Endodermal cell (in vitro differentiated cells): ENCODE measurements around the gene XIAP. TPM values are rescaled to one million over a fixed set of nuclear protein-coding genes. Genes with fewer than 3 reads are reported as not detected.

ENCODE experiments used
- DNase-seq: peaks from one replicate; pipeline ENCODE4 v3.0.0-alpha.2; 2017
- H3K27ac ChIP-seq: 2 replicates; pipeline ENCODE4 v1.5.1; 2013; ENCODE audit warnings: mild to moderate bottlenecking, low read depth, low read length, moderate library complexity
- H3K27me3 ChIP-seq: 2 replicates; pipeline ENCODE4 v1.6.1; 2013; ENCODE audit warnings: mild to moderate bottlenecking, low read length, moderate library complexity; ENCODE audit not compliant: insufficient read depth, control insufficient read depth, poor library complexity, severe bottlenecking
- H3K36me3 ChIP-seq: 2 replicates; pipeline ENCODE4 v1.7.0; 2013; ENCODE audit warnings: mild to moderate bottlenecking, low read length, moderate library complexity; ENCODE audit not compliant: control insufficient read depth, insufficient read depth
- H3K4me1 ChIP-seq: one replicate; pipeline ENCODE4 v1.7.0; 2013; ENCODE audit warnings: low read length; ENCODE audit not compliant: control insufficient read depth, insufficient read depth
- H3K4me3 ChIP-seq: 2 replicates; pipeline ENCODE4 v1.5.1; 2013; ENCODE audit warnings: mild to moderate bottlenecking, low read length, moderate library complexity
- H3K9ac ChIP-seq: 2 replicates; pipeline ENCODE4 v1.6.1; 2013; ENCODE audit warnings: mild to moderate bottlenecking, low read length, moderate library complexity; ENCODE audit not compliant: poor library complexity, severe bottlenecking; ENCODE audit errors: extremely low read depth
- H3K9me3 ChIP-seq: 2 replicates; pipeline ENCODE4 v1.6.1; 2013; ENCODE audit warnings: mild to moderate bottlenecking, low read length, moderate library complexity; ENCODE audit not compliant: control insufficient read depth
- H3K27ac Mint-ChIP-seq: 2 replicates; pipeline ENCODE4 v1.8.0; 2020; ENCODE audit warnings: mixed read lengths
- H3K27me3 Mint-ChIP-seq: 2 replicates; pipeline ENCODE4 v1.8.0; 2021; ENCODE audit warnings: mild to moderate bottlenecking, mixed read lengths; ENCODE audit not compliant: insufficient read depth
- H3K36me3 Mint-ChIP-seq: 2 replicates; pipeline ENCODE4 v1.8.0; 2020; ENCODE audit warnings: low read depth, mixed read lengths
- H3K4me1 Mint-ChIP-seq: 2 replicates; pipeline ENCODE4 v1.8.0; 2020; ENCODE audit warnings: mixed read lengths
- H3K4me3 Mint-ChIP-seq: 2 replicates; pipeline ENCODE4 v1.8.0; 2020; ENCODE audit warnings: mild to moderate bottlenecking, moderate library complexity, mixed read lengths
- H3K9me3 Mint-ChIP-seq: 2 replicates; pipeline ENCODE4 v1.8.0; 2020; ENCODE audit warnings: mild to moderate bottlenecking, mixed read lengths
- WGBS, 2 experiments: methylation state at CpG; one replicate each; pipeline versions ENCODE4 v1.1.5 to v1.1.7; 2013; ENCODE audit warnings: missing lambda C conversion rate in 2 of 2, mixed read lengths in 1 of 2; ENCODE audit not compliant: insufficient coverage in 1 of 2, insufficient read length in 1 of 2; 5-methylcytosine and 5-hydroxymethylcytosine counted together
- total RNA-seq, 2 donors: library from RNA; stranded (reverse); fragmentation: NEBNext Ultra II Directional in 1 of 2; extraction: Animal tissue kit (Norgen Biotek cat#: 25700) in 1 of 2; gene quantifications; 2 replicates in 1 of 2; 3 replicates in 1 of 2; pipeline ENCODE4 v1.2.1, GENCODE V29; 2021
- TF ChIP-seq, protein P1 (sequence below): fragments of 200-600 bp; sonication (generic); conservative IDR thresholded peaks from 2 replicates; pipeline ENCODE4 v1.5.0; 2021; ENCODE audit warnings: antibody characterized with exemption, mild to moderate bottlenecking

The XIAP gene
- total RNA-seq, 2 donors from 2014 or later = 59.1 to 59.8 TPM

DNA sequence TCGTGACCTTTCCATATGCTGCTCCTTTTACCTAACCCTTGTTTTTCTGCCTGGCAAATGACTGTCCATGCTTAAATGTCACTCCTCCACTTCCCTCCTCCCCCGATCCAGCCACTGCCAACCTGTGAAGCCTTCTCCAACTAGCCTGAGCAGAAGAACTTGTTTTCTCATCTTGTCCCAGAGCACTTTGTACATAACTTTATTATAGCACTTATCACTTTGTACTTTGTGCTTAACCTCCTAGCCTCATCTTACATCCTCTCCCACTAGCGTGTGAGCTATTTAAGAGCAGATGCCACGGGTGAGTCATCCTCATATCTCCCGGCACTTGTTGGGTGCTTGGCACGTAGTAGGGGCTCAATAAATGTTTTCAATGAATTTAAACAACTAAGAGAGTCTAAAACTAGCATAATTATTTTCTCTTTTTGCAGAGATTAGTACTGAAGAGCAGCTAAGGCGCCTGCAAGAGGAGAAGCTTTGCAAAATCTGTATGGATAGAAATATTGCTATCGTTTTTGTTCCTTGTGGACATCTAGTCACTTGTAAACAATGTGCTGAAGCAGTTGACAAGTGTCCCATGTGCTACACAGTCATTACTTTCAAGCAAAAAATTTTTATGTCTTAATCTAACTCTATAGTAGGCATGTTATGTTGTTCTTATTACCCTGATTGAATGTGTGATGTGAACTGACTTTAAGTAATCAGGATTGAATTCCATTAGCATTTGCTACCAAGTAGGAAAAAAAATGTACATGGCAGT, 46.9 kb downstream of the XIAP start:
- Mint-ChIP-seq H3K4me1 (no peaks in the 10 kb centered on the region), H3K27me3 (no peaks in the 10 kb centered on the region), H3K36me3 (peaks cover 29% of the 10 kb centered on the region), H3K9me3 (peaks cover 31% of the 10 kb centered on the region), H3K4me3 (no peak overlapping the region), H3K27ac (no peak overlapping the region)
- 83 to 93% methylated on average over 1 to 5 of the region's 8 CpGs for WGBS, 2 experiments
- Histone ChIP-seq H3K9ac (no peak overlapping the region), H3K4me3 (no peak overlapping the region), H3K36me3 (peaks cover 24% of the 10 kb centered on the region), H3K27ac (no peak overlapping the region), H3K27me3 (no peaks in the 10 kb centered on the region), H3K9me3 (no peaks in the 10 kb centered on the region), H3K4me1 (no peaks in the 10 kb centered on the region)
- TF ChIP-seq, protein P1, sequence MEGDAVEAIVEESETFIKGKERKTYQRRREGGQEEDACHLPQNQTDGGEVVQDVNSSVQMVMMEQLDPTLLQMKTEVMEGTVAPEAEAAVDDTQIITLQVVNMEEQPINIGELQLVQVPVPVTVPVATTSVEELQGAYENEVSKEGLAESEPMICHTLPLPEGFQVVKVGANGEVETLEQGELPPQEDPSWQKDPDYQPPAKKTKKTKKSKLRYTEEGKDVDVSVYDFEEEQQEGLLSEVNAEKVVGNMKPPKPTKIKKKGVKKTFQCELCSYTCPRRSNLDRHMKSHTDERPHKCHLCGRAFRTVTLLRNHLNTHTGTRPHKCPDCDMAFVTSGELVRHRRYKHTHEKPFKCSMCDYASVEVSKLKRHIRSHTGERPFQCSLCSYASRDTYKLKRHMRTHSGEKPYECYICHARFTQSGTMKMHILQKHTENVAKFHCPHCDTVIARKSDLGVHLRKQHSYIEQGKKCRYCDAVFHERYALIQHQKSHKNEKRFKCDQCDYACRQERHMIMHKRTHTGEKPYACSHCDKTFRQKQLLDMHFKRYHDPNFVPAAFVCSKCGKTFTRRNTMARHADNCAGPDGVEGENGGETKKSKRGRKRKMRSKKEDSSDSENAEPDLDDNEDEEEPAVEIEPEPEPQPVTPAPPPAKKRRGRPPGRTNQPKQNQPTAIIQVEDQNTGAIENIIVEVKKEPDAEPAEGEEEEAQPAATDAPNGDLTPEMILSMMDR = no peak
- no peak for DNase-seq

DNA sequence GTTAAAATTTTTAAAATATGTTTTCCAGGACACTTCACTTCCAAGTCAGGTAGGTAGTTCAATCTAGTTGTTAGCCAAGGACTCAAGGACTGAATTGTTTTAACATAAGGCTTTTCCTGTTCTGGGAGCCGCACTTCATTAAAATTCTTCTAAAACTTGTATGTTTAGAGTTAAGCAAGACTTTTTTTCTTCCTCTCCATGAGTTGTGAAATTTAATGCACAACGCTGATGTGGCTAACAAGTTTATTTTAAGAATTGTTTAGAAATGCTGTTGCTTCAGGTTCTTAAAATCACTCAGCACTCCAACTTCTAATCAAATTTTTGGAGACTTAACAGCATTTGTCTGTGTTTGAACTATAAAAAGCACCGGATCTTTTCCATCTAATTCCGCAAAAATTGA, 49.7 kb downstream of the XIAP start:
- 92% methylated on average over 3 of the region's 4 CpGs; no CpG with 5 or more reads in 1 of the 2 experiments for WGBS, 2 experiments
- Mint-ChIP-seq H3K27ac (no peak overlapping the region), H3K27me3 (no peaks in the 10 kb centered on the region), H3K36me3 (peaks cover 20% of the 10 kb centered on the region), H3K4me1 (no peaks in the 10 kb centered on the region), H3K4me3 (no peak overlapping the region), H3K9me3 (peaks cover 21% of the 10 kb centered on the region)
- no peak overlapping the region for H3K4me3 ChIP-seq
- no peaks in the 10 kb centered on the region for H3K27me3 ChIP-seq
- DNase-seq = no peak
- no peaks in the 10 kb centered on the region for H3K4me1 ChIP-seq
- peaks cover 26% of the 10 kb centered on the region for H3K36me3 ChIP-seq
- H3K27ac ChIP-seq = no peak overlapping the region
- H3K9ac ChIP-seq = no peak overlapping the region
- TF ChIP-seq, protein P1 = no peak
- H3K9me3 ChIP-seq = no peaks in the 10 kb centered on the region

DNA sequence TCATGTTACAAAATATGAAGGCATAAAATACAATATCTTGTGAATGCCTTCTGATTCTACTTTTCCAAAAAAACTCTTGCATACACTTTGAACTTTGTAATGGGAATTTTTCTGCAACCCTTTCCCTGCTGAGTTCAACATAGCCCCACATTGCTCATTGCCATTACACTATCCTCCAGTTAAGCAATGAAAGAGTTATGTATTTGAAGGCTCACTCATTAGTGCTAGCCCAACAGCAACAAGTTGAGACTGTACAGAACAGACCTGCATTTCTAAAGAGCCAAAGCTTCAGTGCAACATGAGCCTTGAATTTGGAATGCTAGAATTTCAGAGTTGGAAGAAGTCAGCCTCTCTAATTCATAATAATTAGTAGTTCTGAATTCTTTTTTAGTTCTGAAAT, 57.2 kb downstream of the XIAP start:
- no peak overlapping the region for H3K27ac Mint-ChIP-seq
- H3K4me1 Mint-ChIP-seq = no peaks in the 10 kb centered on the region
- peaks cover 25% of the 10 kb centered on the region for H3K9me3 Mint-ChIP-seq
- no peak overlapping the region for H3K4me3 Mint-ChIP-seq
- Histone ChIP-seq H3K9ac (no peak overlapping the region), H3K9me3 (no peaks in the 10 kb centered on the region), H3K4me1 (no peaks in the 10 kb centered on the region), H3K27ac (no peak overlapping the region), H3K27me3 (no peaks in the 10 kb centered on the region), H3K36me3 (no peaks in the 10 kb centered on the region), H3K4me3 (no peak overlapping the region)
- no peak for DNase-seq
- H3K27me3 Mint-ChIP-seq = no peaks in the 10 kb centered on the region
- H3K36me3 Mint-ChIP-seq = no peaks in the 10 kb centered on the region
- TF ChIP-seq, protein P1 = no peak
